Activated CD8-positive, alpha-beta T cell treated with anti-CD3 and anti-CD28 coated beads for 36 hours (primary cell): Measurements from ENCODE around the gene CMIP. TPM values are rescaled to one million over a fixed set of nuclear protein-coding genes. Genes with fewer than 3 reads are reported as not detected.

ENCODE experiments used
- ATAC-seq: fragments of 200-7000 bp; cut with Tn5 transposase; one replicate; pipeline ENCODE4 v1.10.0; 2021; ENCODE audit warnings: mild to moderate bottlenecking, moderate library complexity
- CTCF ChIA-PET: fragments of 350-600 bp; sonication (Branson Sonifier 250); formaldehyde crosslinking; loops from one replicate; lab custom pipeline; 2021; ENCODE audit warnings: antibody characterized with exemption; lab: Charles Lee
- POLR2A ChIA-PET: fragments of 350-600 bp; sonication (Branson Sonifier 250); formaldehyde crosslinking; loops from one replicate; lab custom pipeline; 2021; ENCODE audit warnings: antibody characterized with exemption; lab: Charles Lee
- DNase-seq: peaks from one replicate; pipeline ENCODE4 v3.0.0-alpha.2; 2020
- H3K27ac Mint-ChIP-seq: one replicate; pipeline ENCODE4 v1.8.0; 2021; ENCODE audit warnings: mild to moderate bottlenecking, mixed read lengths
- H3K27me3 Mint-ChIP-seq: one replicate; pipeline ENCODE4 v1.8.0; 2021; ENCODE audit warnings: mixed read lengths
- H3K36me3 Mint-ChIP-seq: one replicate; pipeline ENCODE4 v1.8.0; 2021; ENCODE audit warnings: low read depth, mixed read lengths
- H3K4me1 Mint-ChIP-seq: one replicate; pipeline ENCODE4 v1.8.0; 2021; ENCODE audit warnings: low read depth, mixed read lengths
- H3K4me3 Mint-ChIP-seq: one replicate; pipeline ENCODE4 v1.8.0; 2021; ENCODE audit warnings: mild to moderate bottlenecking, moderate library complexity, mixed read lengths
- H3K9me3 Mint-ChIP-seq: one replicate; pipeline ENCODE4 v1.8.0; 2021; ENCODE audit warnings: mixed read lengths
- CTCF ChIP-seq: fragments of 200-600 bp; IDR thresholded peaks from one replicate; pipeline ENCODE4 v1.8.0; 2022; ENCODE audit warnings: antibody characterized with exemption, mild to moderate bottlenecking
- intact Hi-C: fragments of 100-400 bp; cut with micrococcal nuclease; formaldehyde crosslinking; loops from one replicate; pipeline ENCODE4 v1.10.0; 2022
- total RNA-seq, 2 experiments: library from RNA; stranded (reverse); gene quantifications; one replicate each; pipeline ENCODE4 v1.2.3, GENCODE V29; 2021

Gene CMIP
- total RNA-seq, 2 experiments from 2014 or later: 37.6 to 38.5 TPM

- intact Hi-C loops: no loop called here
Measured at GRCh38 chr16:81555660-81556059, 111.1 kb downstream of the CMIP start.

GRCh38 chr16:81556715-81557284 is 112.2 kb downstream of the CMIP start:
- intact Hi-C loops: no loop called here
- ATAC-seq (no peak), DNase-seq (no peak)
- ChIA-PET CTCF (interaction anchor here (2.1 kb wide), 1 partner anchor 11 kb away, joined by 6 read pairs; no protein-coding TSS in a partner anchor), POLR2A (no interaction called here)
- Mint-ChIP-seq H3K27ac (no peak overlapping the region), H3K27me3 (no peaks in the 10 kb centered on the region), H3K9me3 (no peaks in the 10 kb centered on the region), H3K4me1 (peaks cover 35% of the 10 kb centered on the region), H3K36me3 (peaks cover 9% of the 10 kb centered on the region), H3K4me3 (no peak overlapping the region)
- no peak for TF ChIP-seq CTCF

More at GRCh38 chr16:81555660-81556059, 111.1 kb downstream of the CMIP start:
- Mint-ChIP-seq H3K9me3 (no peaks in the 10 kb centered on the region), H3K4me3 (no peak overlapping the region), H3K27ac (no peak overlapping the region), H3K36me3 (peaks cover 9% of the 10 kb centered on the region), H3K4me1 (peaks cover 42% of the 10 kb centered on the region), H3K27me3 (no peaks in the 10 kb centered on the region)
- no peak for TF ChIP-seq CTCF
- ChIA-PET POLR2A (no interaction called here), CTCF (interaction anchor here (1.2 to 2.1 kb wide), 2 partner anchors 9 to 12 kb away, joined by 3 to 6 read pairs; no protein-coding TSS in a partner anchor)
- DNase-seq (no peak), ATAC-seq (no peak)

- ChIA-PET POLR2A (no interaction called here), CTCF (no interaction called here)
- H3K27me3 Mint-ChIP-seq: no peaks in the 10 kb centered on the region
- no peak for DNase-seq
- H3K4me1 Mint-ChIP-seq: peaks cover 27% of the 10 kb centered on the region
- no peak for ATAC-seq
- H3K36me3 Mint-ChIP-seq: peaks cover 8% of the 10 kb centered on the region
- H3K27ac Mint-ChIP-seq: no peak overlapping the region
- intact Hi-C loops: no loop called here
- no peaks in the 10 kb centered on the region for H3K9me3 Mint-ChIP-seq
- TF ChIP-seq CTCF: no peak
- H3K4me3 Mint-ChIP-seq: no peak overlapping the region
Measured at GRCh38 chr16:81558077-81558443, 113.5 kb downstream of the CMIP start.

GRCh38 chr16:81558444-81559175 is 114.0 kb downstream of the CMIP start:
- TF ChIP-seq CTCF: no peak
- H3K36me3 Mint-ChIP-seq: peaks cover 8% of the 10 kb centered on the region
- no peaks in the 10 kb centered on the region for H3K9me3 Mint-ChIP-seq
- no peaks in the 10 kb centered on the region for H3K27me3 Mint-ChIP-seq
- peaks cover 22% of the 10 kb centered on the region for H3K4me1 Mint-ChIP-seq
- H3K4me3 Mint-ChIP-seq: no peak overlapping the region
- DNase-seq (no peak), ATAC-seq (no peak)
- intact Hi-C loops: no loop called here
- ChIA-PET CTCF (no interaction called here), POLR2A (no interaction called here)
- H3K27ac Mint-ChIP-seq: no peak overlapping the region

GRCh38 chr16:81560979-81561657 is 116.5 kb downstream of the CMIP start:
- no peaks in the 10 kb centered on the region for H3K27me3 Mint-ChIP-seq
- intact Hi-C loops: no loop called here
- TF ChIP-seq CTCF: no peak
- CTCF ChIA-PET: no interaction called here
- no peaks in the 10 kb centered on the region for H3K9me3 Mint-ChIP-seq
- peaks cover 14% of the 10 kb centered on the region for H3K4me1 Mint-ChIP-seq
- DNase-seq (no peak), ATAC-seq (no peak)
- POLR2A ChIA-PET: no interaction called here
- H3K36me3 Mint-ChIP-seq: peaks cover 4% of the 10 kb centered on the region
- H3K4me3 Mint-ChIP-seq: no peak overlapping the region
- no peak overlapping the region for H3K27ac Mint-ChIP-seq
